Measurements from ENCODE around the gene FBXO41.

FBXO41 gene

GRCh38 chr2:73210696-73211095, 73.6 kb downstream of the FBXO41 start:
- no peak for ATAC-seq
- TF ChIP-seq CSDC2 (CRISPR knock-in tag; IDR thresholded peaks at IDR 0.05) (no peak), ISL1 (CRISPR knock-in tag; IDR thresholded peaks at IDR 0.05) (no peak), OSR1 (CRISPR knock-in tag; IDR thresholded peaks at IDR 0.05) (no peak), PPARA (CRISPR knock-in tag; IDR thresholded peaks at IDR 0.05; ENCODE audit: borderline replicate concordance) (no peak), TCF4 (CRISPR knock-in tag; IDR thresholded peaks at IDR 0.05; ENCODE audit: borderline replicate concordance) (no peak), CREB5 (CRISPR knock-in tag; IDR thresholded peaks at IDR 0.05; ENCODE audit: low read depth) (no peak), ZFP3 (CRISPR knock-in tag; IDR thresholded peaks at IDR 0.05) (no peak), BACH2 (CRISPR knock-in tag; IDR thresholded peaks at IDR 0.05; ENCODE audit: borderline replicate concordance) (no peak), ZC3H10 (CRISPR knock-in tag; IDR thresholded peaks at IDR 0.05) (no peak), ESRRG (CRISPR knock-in tag; IDR thresholded peaks at IDR 0.05) (no peak), ZNF8 (CRISPR knock-in tag; IDR thresholded peaks at IDR 0.05) (no peak), SNAI2 (CRISPR knock-in tag; IDR thresholded peaks at IDR 0.05) (no peak)
- TF ChIP-seq, protein P1, sequence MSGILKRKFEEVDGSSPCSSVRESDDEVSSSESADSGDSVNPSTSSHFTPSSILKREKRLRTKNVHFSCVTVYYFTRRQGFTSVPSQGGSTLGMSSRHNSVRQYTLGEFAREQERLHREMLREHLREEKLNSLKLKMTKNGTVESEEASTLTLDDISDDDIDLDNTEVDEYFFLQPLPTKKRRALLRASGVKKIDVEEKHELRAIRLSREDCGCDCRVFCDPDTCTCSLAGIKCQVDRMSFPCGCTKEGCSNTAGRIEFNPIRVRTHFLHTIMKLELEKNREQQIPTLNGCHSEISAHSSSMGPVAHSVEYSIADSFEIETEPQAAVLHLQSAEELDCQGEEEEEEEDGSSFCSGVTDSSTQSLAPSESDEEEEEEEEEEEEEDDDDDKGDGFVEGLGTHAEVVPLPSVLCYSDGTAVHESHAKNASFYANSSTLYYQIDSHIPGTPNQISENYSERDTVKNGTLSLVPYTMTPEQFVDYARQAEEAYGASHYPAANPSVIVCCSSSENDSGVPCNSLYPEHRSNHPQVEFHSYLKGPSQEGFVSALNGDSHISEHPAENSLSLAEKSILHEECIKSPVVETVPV (CRISPR knock-in tag; IDR thresholded peaks at IDR 0.05), result no peak
- TF ChIP-seq, protein P2, sequence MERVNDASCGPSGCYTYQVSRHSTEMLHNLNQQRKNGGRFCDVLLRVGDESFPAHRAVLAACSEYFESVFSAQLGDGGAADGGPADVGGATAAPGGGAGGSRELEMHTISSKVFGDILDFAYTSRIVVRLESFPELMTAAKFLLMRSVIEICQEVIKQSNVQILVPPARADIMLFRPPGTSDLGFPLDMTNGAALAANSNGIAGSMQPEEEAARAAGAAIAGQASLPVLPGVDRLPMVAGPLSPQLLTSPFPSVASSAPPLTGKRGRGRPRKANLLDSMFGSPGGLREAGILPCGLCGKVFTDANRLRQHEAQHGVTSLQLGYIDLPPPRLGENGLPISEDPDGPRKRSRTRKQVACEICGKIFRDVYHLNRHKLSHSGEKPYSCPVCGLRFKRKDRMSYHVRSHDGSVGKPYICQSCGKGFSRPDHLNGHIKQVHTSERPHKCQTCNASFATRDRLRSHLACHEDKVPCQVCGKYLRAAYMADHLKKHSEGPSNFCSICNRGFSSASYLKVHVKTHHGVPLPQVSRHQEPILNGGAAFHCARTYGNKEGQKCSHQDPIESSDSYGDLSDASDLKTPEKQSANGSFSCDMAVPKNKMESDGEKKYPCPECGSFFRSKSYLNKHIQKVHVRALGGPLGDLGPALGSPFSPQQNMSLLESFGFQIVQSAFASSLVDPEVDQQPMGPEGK (CRISPR knock-in tag; IDR thresholded peaks at IDR 0.05; ENCODE audit: borderline replicate concordance), result no peak
- TF ChIP-seq, protein P3, sequence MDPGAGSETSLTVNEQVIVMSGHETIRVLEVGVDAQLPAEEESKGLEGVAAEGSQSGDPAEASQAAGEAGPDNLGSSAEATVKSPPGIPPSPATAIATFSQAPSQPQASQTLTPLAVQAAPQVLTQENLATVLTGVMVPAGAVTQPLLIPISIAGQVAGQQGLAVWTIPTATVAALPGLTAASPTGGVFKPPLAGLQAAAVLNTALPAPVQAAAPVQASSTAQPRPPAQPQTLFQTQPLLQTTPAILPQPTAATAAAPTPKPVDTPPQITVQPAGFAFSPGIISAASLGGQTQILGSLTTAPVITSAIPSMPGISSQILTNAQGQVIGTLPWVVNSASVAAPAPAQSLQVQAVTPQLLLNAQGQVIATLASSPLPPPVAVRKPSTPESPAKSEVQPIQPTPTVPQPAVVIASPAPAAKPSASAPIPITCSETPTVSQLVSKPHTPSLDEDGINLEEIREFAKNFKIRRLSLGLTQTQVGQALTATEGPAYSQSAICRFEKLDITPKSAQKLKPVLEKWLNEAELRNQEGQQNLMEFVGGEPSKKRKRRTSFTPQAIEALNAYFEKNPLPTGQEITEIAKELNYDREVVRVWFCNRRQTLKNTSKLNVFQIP (CRISPR knock-in tag; IDR thresholded peaks at IDR 0.05; ENCODE audit: borderline replicate concordance, low read depth), result no peak

GRCh38 chr2:73210019-73210418, 74.3 kb downstream of the FBXO41 start:
- TF ChIP-seq TSHZ2 (CRISPR knock-in tag; IDR thresholded peaks at IDR 0.05) (no peak), ZNF8 (CRISPR knock-in tag; IDR thresholded peaks at IDR 0.05) (no peak), TOX (CRISPR knock-in tag; IDR thresholded peaks at IDR 0.05; ENCODE audit: borderline replicate concordance) (no peak), ZC3H10 (CRISPR knock-in tag; IDR thresholded peaks at IDR 0.05) (no peak), ISL1 (CRISPR knock-in tag; IDR thresholded peaks at IDR 0.05) (no peak)
- TF ChIP-seq, protein P2 (CRISPR knock-in tag; IDR thresholded peaks at IDR 0.05; ENCODE audit: borderline replicate concordance), result no peak
- ATAC-seq, result no peak

- TF ChIP-seq TSHZ2 (CRISPR knock-in tag; IDR thresholded peaks at IDR 0.05) (no peak), CSDC2 (CRISPR knock-in tag; IDR thresholded peaks at IDR 0.05) (no peak), ZNF8 (CRISPR knock-in tag; IDR thresholded peaks at IDR 0.05) (no peak), OSR1 (CRISPR knock-in tag; IDR thresholded peaks at IDR 0.05) (no peak), ZC3H10 (CRISPR knock-in tag; IDR thresholded peaks at IDR 0.05) (no peak)
- ATAC-seq, result no peak
These were observed 76.0 kb downstream of the FBXO41 start for GRCh38 chr2:73208258-73208657.
